ENCODE results near the gene PKP3.
"Not testable (repeated sequence)": the region's sequence is repeated elsewhere in the genome, so short reads cannot be mapped to it uniquely, and the experiment has no call there.

Gene PKP3

GRCh38 chr11:394034-394857 lies at the start of gene PKP3:
Gene PKP3 (plus strand): TSS chr11:394209. CDS start chr11:394293, 84 bp downstream.
- DNase-seq, result peak; percentile 43

- DNase-seq, result no peak
Observed at GRCh38 chr11:344836-345578, 49.0 kb upstream of the PKP3 start.

- no peak for DNase-seq
Observed at GRCh38 chr11:346529-346928, 47.5 kb upstream of the PKP3 start.

- DNase-seq, result not testable (repeated sequence)
Observed at GRCh38 chr11:349270-349954, 44.6 kb upstream of the PKP3 start.

GRCh38 chr11:350033-350722 lies 43.8 kb upstream of the PKP3 start:
- not testable (repeated sequence) for DNase-seq

GRCh38 chr11:350723-351255 lies 43.2 kb upstream of the PKP3 start:
- DNase-seq, result no peak

GRCh38 chr11:351411-351810 lies 42.6 kb upstream of the PKP3 start:
- DNase-seq, result no peak

- DNase-seq, result no peak
Observed at GRCh38 chr11:352456-353031, 41.5 kb upstream of the PKP3 start.

GRCh38 chr11:353179-353873 lies 40.7 kb upstream of the PKP3 start:
- peak; percentile 77 for DNase-seq

- peak; percentile 97 for DNase-seq
Observed at GRCh38 chr11:355581-356458, 38.2 kb upstream of the PKP3 start.

- no peak for DNase-seq
Observed at GRCh38 chr11:356610-357009, 37.4 kb upstream of the PKP3 start.

GRCh38 chr11:357582-357981 lies 36.4 kb upstream of the PKP3 start:
- no peak for DNase-seq

GRCh38 chr11:358129-358800 lies 35.7 kb upstream of the PKP3 start:
- no peak for DNase-seq

GRCh38 chr11:359181-359714 lies 34.8 kb upstream of the PKP3 start:
- no peak for DNase-seq

GRCh38 chr11:360326-361280 lies 33.4 kb upstream of the PKP3 start:
- DNase-seq, result no peak

- no peak for DNase-seq
Observed at GRCh38 chr11:362642-363442, 31.2 kb upstream of the PKP3 start.

GRCh38 chr11:363443-363805 lies 30.6 kb upstream of the PKP3 start:
- not testable (repeated sequence) for DNase-seq
